HG03139 (cell line): Measurements from ENCODE around the gene ZNF320.
"Not testable (repeated sequence)": the region's sequence is repeated elsewhere in the genome, so short reads cannot be mapped to it uniquely, and the experiment has no call there.

Experiments used
- ATAC-seq: cut with Tn5 transposase; IDR thresholded peaks from one replicate; pipeline ENCODE4 v1.9.1; 2021; ENCODE audit not compliant: unreplicated experiment

The ZNF320 gene

GRCh38 chr19:52922841-52923777 is 25.7 kb upstream of the ZNF320 start, which contains the start of gene ZNF888:
ZNF888 (minus strand) TSS chr19:52923428; CDS start chr19:52917873, 5,555 bp downstream.
- peak; percentile 92 for ATAC-seq

GRCh38 chr19:52917531-52917930 is 20.1 kb upstream of the ZNF320 start:
- ATAC-seq = no peak

- ATAC-seq = no peak
These were observed 13.2 kb upstream of the ZNF320 start for GRCh38 chr19:52910648-52911047.

GRCh38 chr19:52904052-52904780 is 6.8 kb upstream of the ZNF320 start:
- ATAC-seq = not testable (repeated sequence)

GRCh38 chr19:52901842-52902241 is 4.4 kb upstream of the ZNF320 start:
- no peak for ATAC-seq

- ATAC-seq = not testable (repeated sequence)
These were observed 1.2 kb upstream of the ZNF320 start for GRCh38 chr19:52898596-52898995.

GRCh38 chr19:52898101-52898500 is 666 bp upstream of the ZNF320 start:
- ATAC-seq = no peak

- no peak for ATAC-seq
These were observed 851 bp downstream of the ZNF320 start for GRCh38 chr19:52896431-52897137.

GRCh38 chr19:52891336-52891735 is 6.1 kb downstream of the ZNF320 start:
- no peak for ATAC-seq

- ATAC-seq = no peak
These were observed 7.5 kb downstream of the ZNF320 start for GRCh38 chr19:52889931-52890330.

- ATAC-seq = no peak
These were observed 8.4 kb downstream of the ZNF320 start for GRCh38 chr19:52889076-52889475.

- ATAC-seq = no peak
These were observed 16.5 kb downstream of the ZNF320 start for GRCh38 chr19:52880895-52881389.

- not testable (repeated sequence) for ATAC-seq
These were observed 24.4 kb downstream of the ZNF320 start for GRCh38 chr19:52872996-52873395.

- ATAC-seq = no peak
These were observed 26.0 kb downstream of the ZNF320 start for GRCh38 chr19:52871466-52871865.

GRCh38 chr19:52868031-52868430 is 29.4 kb downstream of the ZNF320 start:
- ATAC-seq = not testable (repeated sequence)

GRCh38 chr19:52857378-52858191 is 39.9 kb downstream of the ZNF320 start, which contains the start of gene ZNF468:
ZNF468 (minus strand) TSS chr19:52857619; CDS start chr19:52854272, 3,347 bp downstream.
- peak; percentile 98 for ATAC-seq

- not testable (repeated sequence) for ATAC-seq
These were observed 40.7 kb downstream of the ZNF320 start for GRCh38 chr19:52856540-52857377.
